Astrocyte (in vitro differentiated cells and primary cell): ENCODE data around the gene FNDC3A. TPM values are rescaled to one million over a fixed set of nuclear protein-coding genes. Genes with fewer than 3 reads are reported as not detected.

Experiments used
- DNase-seq: peaks from one replicate; pipeline ENCODE4 v3.0.0-alpha.2; 2010; ENCODE audit warnings: low read depth
- FAIRE-seq: peaks from 2 replicates; lab custom pipeline; 2011; peaks lifted over from hg19 to GRCh38; lab: Jason Lieb, UNC
- H2AFZ ChIP-seq: 2 replicates; pipeline ENCODE4 v1.6.0; 2012; ENCODE audit warnings: low read depth, low read length, inconsistent platforms
- H3K27ac ChIP-seq: 2 replicates; pipeline ENCODE4 v1.5.1; 2011; ENCODE audit warnings: low read depth, low read length, inconsistent platforms
- H3K27me3 ChIP-seq: 2 replicates; pipeline ENCODE4 v1.6.0; 2011; ENCODE audit warnings: low read length, inconsistent platforms; ENCODE audit not compliant: insufficient read depth
- H3K36me3 ChIP-seq: 2 replicates; pipeline ENCODE4 v1.5.1; 2011; ENCODE audit warnings: low read length, inconsistent platforms; ENCODE audit not compliant: insufficient read depth
- H3K4me1 ChIP-seq: 2 replicates; pipeline ENCODE4 v1.5.1; 2011; ENCODE audit warnings: low read length, inconsistent platforms; ENCODE audit not compliant: insufficient read depth
- H3K4me2 ChIP-seq: 2 replicates; pipeline ENCODE4 v1.6.0; 2012; ENCODE audit warnings: low read length, inconsistent platforms
- H3K4me3 ChIP-seq: 2 replicates; pipeline ENCODE4 v1.5.1; 2011; ENCODE audit warnings: low read depth, mild to moderate bottlenecking, low read length, inconsistent platforms; ENCODE audit not compliant: insufficient read depth
- H3K79me2 ChIP-seq: 2 replicates; pipeline ENCODE4 v1.6.0; 2012; ENCODE audit warnings: mild to moderate bottlenecking, low read length, inconsistent platforms; ENCODE audit not compliant: insufficient read depth
- H3K9ac ChIP-seq: 2 replicates; pipeline ENCODE4 v1.6.0; 2012; ENCODE audit warnings: mild to moderate bottlenecking, low read length, inconsistent platforms
- H3K9me3 ChIP-seq: 2 replicates; pipeline ENCODE4 v1.5.1; 2012; ENCODE audit warnings: low read depth, mild to moderate bottlenecking, low read length, inconsistent platforms; ENCODE audit not compliant: insufficient read depth
- H4K20me1 ChIP-seq: 2 replicates; pipeline ENCODE4 v1.6.0; 2012; ENCODE audit warnings: low read length, inconsistent platforms; ENCODE audit not compliant: insufficient read depth
- H3K27ac Mint-ChIP-seq: one replicate; pipeline ENCODE4 v1.8.0; 2021; ENCODE audit warnings: mild to moderate bottlenecking, mixed read lengths; ENCODE audit not compliant: unreplicated experiment
- H3K27me3 Mint-ChIP-seq: one replicate; pipeline ENCODE4 v1.8.0; 2021; ENCODE audit warnings: low read depth, mixed read lengths; ENCODE audit not compliant: unreplicated experiment
- H3K36me3 Mint-ChIP-seq: one replicate; pipeline ENCODE4 v1.8.0; 2021; ENCODE audit warnings: low read depth, mixed read lengths; ENCODE audit not compliant: unreplicated experiment
- H3K4me1 Mint-ChIP-seq: one replicate; pipeline ENCODE4 v1.8.0; 2021; ENCODE audit warnings: low read depth, mixed read lengths; ENCODE audit not compliant: unreplicated experiment
- H3K4me3 Mint-ChIP-seq: one replicate; pipeline ENCODE4 v1.8.0; 2021; ENCODE audit warnings: mild to moderate bottlenecking, moderate library complexity, mixed read lengths; ENCODE audit not compliant: unreplicated experiment
- H3K9me3 Mint-ChIP-seq: one replicate; pipeline ENCODE4 v1.8.0; 2021; ENCODE audit warnings: mild to moderate bottlenecking, mixed read lengths; ENCODE audit not compliant: unreplicated experiment
- CTCF ChIP-seq: IDR thresholded peaks from 2 replicates; pipeline ENCODE4 v1.5.1; 2011; ENCODE audit warnings: low read depth, mild to moderate bottlenecking, inconsistent platforms, low read length, moderate library complexity; ENCODE audit not compliant: insufficient read depth
- EZH2 ChIP-seq: IDR thresholded peaks from 2 replicates; pipeline ENCODE4 v1.6.1; 2012; ENCODE audit warnings: mild to moderate bottlenecking, low read length, inconsistent platforms; ENCODE audit not compliant: insufficient read depth
- total RNA-seq: library from RNA; stranded (reverse); gene quantifications from 2 replicates; pipeline ENCODE4 v1.2.1, GENCODE V29; 2021

Gene FNDC3A
- total RNA-seq, 1 donor from 2014 or later, result 82.6 TPM

GRCh38 chr13:49214917-49215376, 239.2 kb downstream of the FNDC3A start:
- Histone ChIP-seq H3K79me2 (no peaks in the 10 kb centered on the region), H3K4me2 (no peak overlapping the region), H3K9me3 (peaks cover 3% of the 10 kb centered on the region), H3K4me1 (no peaks in the 10 kb centered on the region), H3K27ac (no peak overlapping the region), H3K4me3 (no peak overlapping the region), H3K9ac (no peak overlapping the region), H3K27me3 (peaks cover 28% of the 10 kb centered on the region), H2AFZ (no peak overlapping the region), H3K36me3 (no peaks in the 10 kb centered on the region), H4K20me1 (no peaks in the 10 kb centered on the region)
- DNase-seq, result no peak
- Mint-ChIP-seq H3K27ac (peak overlapping the region; percentile 62), H3K9me3 (peaks cover 20% of the 10 kb centered on the region), H3K4me3 (no peak overlapping the region), H3K4me1 (peaks cover 11% of the 10 kb centered on the region), H3K36me3 (peaks cover 17% of the 10 kb centered on the region), H3K27me3 (peaks cover 35% of the 10 kb centered on the region)
- no peak for FAIRE-seq
- no peak for TF ChIP-seq CTCF
- TF ChIP-seq EZH2, result no peak

DNA sequence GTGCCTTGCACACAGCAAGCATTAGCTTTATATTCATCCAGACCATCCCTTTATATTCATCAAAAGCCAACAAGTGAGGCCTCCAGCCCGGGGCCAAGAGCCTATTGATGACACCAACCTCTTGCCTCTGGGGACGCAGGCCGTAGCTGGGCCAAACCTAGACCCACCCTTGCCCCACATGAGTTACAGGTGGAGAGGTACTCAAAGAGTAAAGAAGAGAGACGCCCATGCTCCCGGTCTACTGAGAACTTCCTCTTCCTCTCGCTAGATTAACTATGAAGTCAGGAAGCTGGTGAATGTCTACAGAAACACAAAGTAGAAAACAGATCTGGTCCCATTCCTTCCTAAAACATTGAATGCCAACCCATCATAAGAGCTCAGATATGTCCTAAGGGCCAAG, 240.6 kb downstream of the FNDC3A start:
- H3K4me1 ChIP-seq, result peaks cover 4% of the 10 kb centered on the region
- no peak for TF ChIP-seq CTCF

GRCh38 chr13:49217962-49218492, 242.3 kb downstream of the FNDC3A start:
- H3K27me3 Mint-ChIP-seq, result peaks cover 54% of the 10 kb centered on the region
- FAIRE-seq (no peak), DNase-seq (no peak)
- H3K4me1 ChIP-seq, result peaks cover 4% of the 10 kb centered on the region
- TF ChIP-seq EZH2 (no peak), CTCF (no peak)
- H3K36me3 Mint-ChIP-seq, result peaks cover 7% of the 10 kb centered on the region
- H3K27ac ChIP-seq, result no peak overlapping the region
- H4K20me1 ChIP-seq, result no peaks in the 10 kb centered on the region
- no peak overlapping the region for H3K4me3 ChIP-seq
- H3K4me2 ChIP-seq, result peak overlapping the region; percentile 50
- peaks cover 57% of the 10 kb centered on the region for H3K27me3 ChIP-seq
- H3K4me1 Mint-ChIP-seq, result peaks cover 11% of the 10 kb centered on the region
- no peak overlapping the region for H3K4me3 Mint-ChIP-seq
- H2AFZ ChIP-seq, result peak overlapping the region; percentile 0
- H3K36me3 ChIP-seq, result no peaks in the 10 kb centered on the region
- H3K9me3 ChIP-seq, result peaks cover 8% of the 10 kb centered on the region
- no peak overlapping the region for H3K27ac Mint-ChIP-seq
- H3K79me2 ChIP-seq, result no peaks in the 10 kb centered on the region
- peaks cover 25% of the 10 kb centered on the region for H3K9me3 Mint-ChIP-seq
- H3K9ac ChIP-seq, result no peak overlapping the region

More for the DNA sequence above, 240.6 kb downstream of the FNDC3A start:
- peaks cover 11% of the 10 kb centered on the region for H3K4me1 Mint-ChIP-seq
- no peak overlapping the region for H3K4me3 Mint-ChIP-seq
- no peak for DNase-seq
- H3K36me3 ChIP-seq, result no peaks in the 10 kb centered on the region
- no peaks in the 10 kb centered on the region for H4K20me1 ChIP-seq
- no peak overlapping the region for H3K27ac ChIP-seq
- no peak overlapping the region for H3K9ac ChIP-seq
- peaks cover 37% of the 10 kb centered on the region for H3K27me3 Mint-ChIP-seq
- H2AFZ ChIP-seq, result no peak overlapping the region
- FAIRE-seq, result no peak
- no peak overlapping the region for H3K4me2 ChIP-seq
- peaks cover 8% of the 10 kb centered on the region for H3K9me3 ChIP-seq
- no peaks in the 10 kb centered on the region for H3K79me2 ChIP-seq
- H3K27me3 ChIP-seq, result peaks cover 40% of the 10 kb centered on the region
- no peak overlapping the region for H3K27ac Mint-ChIP-seq
- H3K4me3 ChIP-seq, result no peak overlapping the region
- peaks cover 15% of the 10 kb centered on the region for H3K36me3 Mint-ChIP-seq
- H3K9me3 Mint-ChIP-seq, result peaks cover 22% of the 10 kb centered on the region
